ENCODE results near the gene VIT. TPM values are rescaled to one million over a fixed set of nuclear protein-coding genes. Genes with fewer than 3 reads are reported as not detected.

Gene VIT
- total RNA-seq, 2 donors from 2014 or later, result 23.9 to 31.4 TPM

DNA sequence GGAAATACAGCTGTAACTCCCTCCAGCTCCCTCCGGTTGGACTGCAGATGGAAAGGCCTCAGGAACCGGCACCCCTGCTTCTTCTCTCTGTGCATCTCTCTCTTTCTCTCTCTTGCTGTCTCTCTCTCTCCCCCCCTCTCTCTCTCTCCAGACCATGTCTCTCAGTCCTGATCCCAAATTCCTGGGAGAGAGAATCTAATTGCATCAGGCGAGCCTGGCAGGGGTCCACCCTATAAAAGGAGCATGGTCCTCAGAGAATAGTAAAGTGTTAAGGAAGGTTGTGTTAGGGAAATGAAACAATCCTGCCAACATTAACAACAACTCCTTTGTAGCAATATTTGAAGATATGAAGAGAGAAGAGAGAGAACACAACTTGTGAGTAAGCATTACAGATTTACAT, 36.7 kb downstream of the VIT start:
- Histone ChIP-seq H3K4me1 (ENCODE audit: control insufficient read depth in 1 of 2, low read depth in 2 of 2) (no peaks in the 10 kb centered on the region), H3K27me3 (replicated peaks; ENCODE audit: insufficient read depth) (no peaks in the 10 kb centered on the region), H3K9me3 (no peaks in the 10 kb centered on the region), H3K27ac (no peak overlapping the region), H3K36me3 (no peaks in the 10 kb centered on the region), H3K4me3 (no peak overlapping the region)
- TF ChIP-seq, protein P1, sequence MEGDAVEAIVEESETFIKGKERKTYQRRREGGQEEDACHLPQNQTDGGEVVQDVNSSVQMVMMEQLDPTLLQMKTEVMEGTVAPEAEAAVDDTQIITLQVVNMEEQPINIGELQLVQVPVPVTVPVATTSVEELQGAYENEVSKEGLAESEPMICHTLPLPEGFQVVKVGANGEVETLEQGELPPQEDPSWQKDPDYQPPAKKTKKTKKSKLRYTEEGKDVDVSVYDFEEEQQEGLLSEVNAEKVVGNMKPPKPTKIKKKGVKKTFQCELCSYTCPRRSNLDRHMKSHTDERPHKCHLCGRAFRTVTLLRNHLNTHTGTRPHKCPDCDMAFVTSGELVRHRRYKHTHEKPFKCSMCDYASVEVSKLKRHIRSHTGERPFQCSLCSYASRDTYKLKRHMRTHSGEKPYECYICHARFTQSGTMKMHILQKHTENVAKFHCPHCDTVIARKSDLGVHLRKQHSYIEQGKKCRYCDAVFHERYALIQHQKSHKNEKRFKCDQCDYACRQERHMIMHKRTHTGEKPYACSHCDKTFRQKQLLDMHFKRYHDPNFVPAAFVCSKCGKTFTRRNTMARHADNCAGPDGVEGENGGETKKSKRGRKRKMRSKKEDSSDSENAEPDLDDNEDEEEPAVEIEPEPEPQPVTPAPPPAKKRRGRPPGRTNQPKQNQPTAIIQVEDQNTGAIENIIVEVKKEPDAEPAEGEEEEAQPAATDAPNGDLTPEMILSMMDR (IDR thresholded peaks at IDR 0.05), result no peak
- no peak for ATAC-seq (ENCODE audit: insufficient number of reproducible peaks, low FRiP score, low read depth)
- DNase-seq (ENCODE audit: low spot score), result no peak

DNA sequence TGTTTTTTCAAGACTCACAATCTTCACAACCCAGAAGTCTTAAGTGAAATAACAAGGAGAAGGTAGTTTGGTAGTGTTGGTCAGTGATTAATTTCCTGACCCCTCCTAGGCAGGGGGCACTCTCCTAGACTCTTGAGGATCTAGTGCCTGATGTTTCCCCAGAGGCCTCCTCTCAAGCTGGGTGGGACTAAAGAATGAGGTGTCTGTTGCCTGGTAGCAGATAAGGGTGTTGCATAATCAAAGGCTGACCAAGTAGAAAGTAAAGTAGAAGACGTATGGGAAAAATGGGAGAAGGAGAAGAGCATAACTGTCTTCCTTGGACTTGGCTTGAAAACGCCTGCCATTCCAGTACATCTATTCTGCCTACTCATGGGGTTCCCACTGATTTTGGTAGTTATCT, 37.8 kb downstream of the VIT start:
- no peaks in the 10 kb centered on the region for H3K27me3 ChIP-seq (replicated peaks; ENCODE audit: insufficient read depth)
- H3K9me3 ChIP-seq, result no peaks in the 10 kb centered on the region
- no peak overlapping the region for H3K4me3 ChIP-seq
- H3K36me3 ChIP-seq, result no peaks in the 10 kb centered on the region
- TF ChIP-seq, protein P1 (IDR thresholded peaks at IDR 0.05), result no peak
- no peak overlapping the region for H3K27ac ChIP-seq
- no peak for DNase-seq (ENCODE audit: low spot score)
- no peak for ATAC-seq (ENCODE audit: insufficient number of reproducible peaks, low FRiP score, low read depth)
- no peaks in the 10 kb centered on the region for H3K4me1 ChIP-seq (ENCODE audit: control insufficient read depth in 1 of 2, low read depth in 2 of 2)

DNA sequence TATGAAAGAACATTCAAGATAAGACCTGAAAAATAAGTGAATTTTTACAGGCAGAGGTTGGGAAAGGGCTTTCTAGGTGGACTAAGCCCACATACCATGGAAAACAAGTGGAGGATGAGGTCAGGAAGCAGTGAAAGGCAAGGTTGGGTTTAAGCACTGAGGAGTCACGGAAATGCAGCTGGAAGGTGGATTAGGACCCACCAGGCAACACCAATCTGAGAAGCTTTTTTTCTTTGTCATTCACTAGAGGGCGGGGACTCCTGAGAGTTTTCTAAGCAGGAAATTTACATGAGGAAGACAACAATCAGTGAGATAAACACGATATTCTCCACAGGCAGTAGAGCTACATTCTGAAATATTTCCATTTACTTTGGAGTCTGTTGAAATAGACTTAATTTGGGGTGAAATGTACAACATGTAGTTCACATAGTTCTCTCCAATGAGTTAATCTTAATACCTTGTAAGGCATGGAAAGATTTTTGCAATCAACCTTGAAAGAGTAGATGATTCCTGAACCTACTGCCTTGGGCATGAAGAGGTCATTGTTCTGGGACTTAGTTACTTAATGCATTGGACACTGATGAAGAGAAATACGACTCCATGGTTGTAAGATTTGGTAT, 40.7 kb downstream of the VIT start:
- H3K4me3 ChIP-seq, result no peak overlapping the region
- DNase-seq (ENCODE audit: low spot score), result no peak
- H3K36me3 ChIP-seq, result no peaks in the 10 kb centered on the region
- no peaks in the 10 kb centered on the region for H3K9me3 ChIP-seq
- no peaks in the 10 kb centered on the region for H3K27me3 ChIP-seq (replicated peaks; ENCODE audit: insufficient read depth)
- ATAC-seq (ENCODE audit: insufficient number of reproducible peaks, low FRiP score, low read depth), result no peak
- TF ChIP-seq, protein P1 (IDR thresholded peaks at IDR 0.05), result no peak
- no peak overlapping the region for H3K27ac ChIP-seq
- H3K4me1 ChIP-seq (ENCODE audit: control insufficient read depth in 1 of 2, low read depth in 2 of 2), result no peaks in the 10 kb centered on the region

DNA sequence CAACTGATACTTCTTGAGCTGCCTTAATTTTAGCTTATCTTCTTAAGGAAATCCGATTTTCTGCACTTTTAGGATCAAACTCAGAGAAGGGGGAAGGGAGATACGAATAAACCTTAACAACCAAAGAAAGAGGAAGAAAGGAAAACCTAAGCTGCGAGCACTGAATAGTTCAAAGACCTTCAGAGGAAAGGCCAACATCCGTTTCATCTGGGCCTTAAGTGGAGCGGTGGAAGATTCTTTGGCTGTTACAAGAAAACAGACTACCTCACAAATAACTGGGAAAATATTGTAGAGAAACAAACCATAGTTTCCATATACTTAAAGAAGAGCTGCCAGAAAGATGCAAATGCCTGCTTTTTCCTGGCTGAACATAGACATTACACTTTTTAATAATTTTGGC, 43.6 kb downstream of the VIT start:
- Histone ChIP-seq H3K27ac (no peak overlapping the region), H3K4me3 (no peak overlapping the region), H3K4me1 (ENCODE audit: control insufficient read depth in 1 of 2, low read depth in 2 of 2) (no peaks in the 10 kb centered on the region), H3K9me3 (no peaks in the 10 kb centered on the region), H3K36me3 (no peaks in the 10 kb centered on the region), H3K27me3 (replicated peaks; ENCODE audit: insufficient read depth) (no peaks in the 10 kb centered on the region)
- DNase-seq (ENCODE audit: low spot score) (no peak), ATAC-seq (ENCODE audit: insufficient number of reproducible peaks, low FRiP score, low read depth) (no peak)
- TF ChIP-seq, protein P1 (IDR thresholded peaks at IDR 0.05), result no peak

DNA sequence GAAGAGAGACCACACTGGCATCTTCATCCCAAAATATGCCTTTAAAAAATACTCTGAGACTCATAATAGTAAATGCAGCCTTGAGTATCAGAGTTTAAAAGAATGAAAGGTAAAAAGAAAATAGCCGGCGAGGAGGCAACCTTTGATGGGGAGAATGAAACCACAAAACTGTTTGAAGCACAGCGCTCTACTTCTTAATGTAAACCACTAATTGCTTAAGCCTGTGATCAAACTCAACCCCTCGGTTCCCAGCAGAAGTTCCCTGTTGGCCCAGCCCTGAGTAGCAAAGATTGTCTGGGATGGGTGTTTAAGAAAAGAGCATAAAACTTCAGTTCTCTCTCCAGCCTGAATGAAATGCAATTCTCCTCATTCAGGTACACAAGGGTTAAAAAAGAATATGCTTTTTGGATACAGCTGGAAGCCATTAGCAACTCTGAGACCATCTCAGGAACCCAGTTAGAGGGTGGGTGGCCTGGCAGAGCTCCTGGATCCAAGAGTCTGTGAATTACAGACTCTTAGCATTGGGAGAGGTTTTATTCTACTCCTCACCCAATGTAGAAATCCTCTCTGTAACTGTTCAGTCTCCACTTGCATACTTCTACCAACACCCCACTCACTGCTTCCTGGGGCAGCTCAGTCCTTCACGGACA, 44.8 kb downstream of the VIT start:
- Histone ChIP-seq H3K27ac (no peak overlapping the region), H3K27me3 (replicated peaks; ENCODE audit: insufficient read depth) (no peaks in the 10 kb centered on the region), H3K36me3 (no peaks in the 10 kb centered on the region), H3K9me3 (no peaks in the 10 kb centered on the region), H3K4me3 (no peak overlapping the region), H3K4me1 (ENCODE audit: control insufficient read depth in 1 of 2, low read depth in 2 of 2) (no peaks in the 10 kb centered on the region)
- TF ChIP-seq, protein P1 (IDR thresholded peaks at IDR 0.05), result no peak
- no peak for ATAC-seq (ENCODE audit: insufficient number of reproducible peaks, low FRiP score, low read depth)
- no peak for DNase-seq (ENCODE audit: low spot score)
